HG03103 (cell line): ENCODE measurements around the gene AMOTL1.
"Not testable (repeated sequence)": the region's sequence is repeated elsewhere in the genome, so short reads cannot be mapped to it uniquely, and the experiment has no call there.

ENCODE experiments used
- ATAC-seq: cut with Tn5 transposase; IDR thresholded peaks from one replicate; pipeline ENCODE4 v1.9.1; 2021; ENCODE audit warnings: low read depth; ENCODE audit not compliant: unreplicated experiment

AMOTL1 gene

GRCh38 chr11:94910270-94910669, 142.1 kb downstream of the AMOTL1 start:
- no peak for ATAC-seq

DNA sequence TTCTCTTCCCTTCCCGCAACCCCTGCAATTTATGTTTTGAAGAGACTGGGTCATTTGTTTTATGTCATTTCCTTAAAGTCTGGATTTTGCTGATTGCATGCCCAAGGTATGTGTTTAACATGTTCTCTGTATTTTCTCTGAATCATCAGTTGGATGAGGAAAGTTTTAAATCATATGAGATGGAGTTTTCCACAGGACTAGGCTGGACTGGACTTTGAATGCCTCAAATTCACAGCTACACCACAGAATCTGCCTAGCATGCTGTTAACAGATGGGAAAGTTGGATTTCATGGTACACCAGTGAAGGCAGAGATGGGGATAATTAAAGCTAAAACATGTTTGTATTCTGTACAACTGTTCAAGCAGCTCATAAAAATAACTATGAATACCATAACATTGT, 142.6 kb downstream of the AMOTL1 start:
- no peak for ATAC-seq

DNA sequence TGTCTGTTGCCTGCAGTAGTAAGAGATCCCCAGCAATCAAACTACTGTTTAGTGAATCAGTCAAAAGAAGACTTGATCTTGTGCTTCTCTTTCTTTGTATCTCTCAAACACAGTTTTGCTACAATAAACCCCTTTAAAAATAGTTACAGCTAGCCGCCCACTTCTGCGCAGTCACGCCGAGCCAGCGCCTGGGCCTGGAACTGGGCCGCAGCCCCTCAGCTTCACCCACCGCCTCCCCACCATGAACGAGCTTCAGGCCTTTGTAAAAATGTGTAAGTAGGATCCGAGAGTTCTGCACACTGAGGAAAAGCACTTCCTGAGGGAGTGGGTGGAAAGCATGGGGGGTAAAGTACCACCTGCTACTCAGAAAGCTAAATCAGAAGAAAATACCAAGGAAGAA, 144.7 kb downstream of the AMOTL1 start:
- no peak for ATAC-seq

GRCh38 chr11:94913718-94914394, 145.7 kb downstream of the AMOTL1 start:
- not testable (repeated sequence) for ATAC-seq

DNA sequence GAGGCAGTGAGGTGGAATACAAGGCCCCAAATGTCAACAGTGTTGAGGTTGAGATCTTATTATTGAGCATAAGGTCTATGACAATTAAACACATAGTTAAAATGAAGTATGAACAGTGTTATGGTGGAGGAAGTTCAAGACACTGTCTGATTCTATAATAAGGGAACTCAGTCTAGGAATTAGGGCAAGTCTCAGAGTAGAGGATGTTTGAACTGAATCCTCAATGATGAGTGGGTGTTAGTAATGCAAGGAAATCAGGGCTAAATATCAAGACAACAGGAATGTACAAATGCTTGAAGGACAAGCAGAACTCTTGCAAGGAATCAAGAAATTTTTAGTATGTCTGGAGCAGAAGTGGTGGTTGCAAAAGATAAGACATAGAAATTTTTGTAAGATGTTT, 152.2 kb downstream of the AMOTL1 start:
- no peak for ATAC-seq

DNA sequence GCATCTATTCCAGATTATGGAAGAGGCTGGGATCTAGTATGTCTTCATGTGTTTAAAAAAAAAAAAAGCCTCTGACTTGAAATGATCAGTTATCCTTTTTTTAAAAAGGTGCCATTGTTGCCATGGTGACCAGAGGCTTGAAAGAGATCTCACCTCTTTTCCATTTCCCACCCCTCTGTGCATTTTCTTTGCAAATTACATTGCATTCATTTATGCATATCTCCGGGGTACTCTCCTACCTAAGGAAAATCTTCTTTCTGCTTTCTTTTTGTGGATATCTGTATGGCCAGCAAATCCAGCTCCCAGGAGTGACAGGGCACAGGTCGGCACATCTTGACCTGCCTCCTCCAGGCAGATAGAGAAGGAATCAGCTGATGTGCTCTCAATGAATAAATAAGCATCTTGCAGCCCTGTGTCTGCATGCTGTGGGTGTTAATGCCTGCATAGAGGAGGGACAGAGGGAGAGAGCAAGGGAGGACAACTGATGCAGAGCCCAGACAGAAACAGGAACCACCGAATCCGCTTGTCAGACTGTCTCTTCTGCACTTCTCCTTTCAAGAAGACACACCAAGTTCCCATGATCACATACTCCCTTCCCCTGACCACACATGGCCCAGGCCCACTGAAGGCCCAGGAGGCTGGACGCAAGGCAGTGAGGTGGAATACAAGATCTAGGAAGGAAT, 154.3 kb downstream of the AMOTL1 start:
- ATAC-seq: no peak

- no peak for ATAC-seq
Observed at GRCh38 chr11:94923004-94923334, 154.8 kb downstream of the AMOTL1 start.

- no peak for ATAC-seq
Observed at GRCh38 chr11:94924171-94924572, 156.0 kb downstream of the AMOTL1 start.

GRCh38 chr11:94924612-94925011, 156.5 kb downstream of the AMOTL1 start:
- no peak for ATAC-seq

DNA sequence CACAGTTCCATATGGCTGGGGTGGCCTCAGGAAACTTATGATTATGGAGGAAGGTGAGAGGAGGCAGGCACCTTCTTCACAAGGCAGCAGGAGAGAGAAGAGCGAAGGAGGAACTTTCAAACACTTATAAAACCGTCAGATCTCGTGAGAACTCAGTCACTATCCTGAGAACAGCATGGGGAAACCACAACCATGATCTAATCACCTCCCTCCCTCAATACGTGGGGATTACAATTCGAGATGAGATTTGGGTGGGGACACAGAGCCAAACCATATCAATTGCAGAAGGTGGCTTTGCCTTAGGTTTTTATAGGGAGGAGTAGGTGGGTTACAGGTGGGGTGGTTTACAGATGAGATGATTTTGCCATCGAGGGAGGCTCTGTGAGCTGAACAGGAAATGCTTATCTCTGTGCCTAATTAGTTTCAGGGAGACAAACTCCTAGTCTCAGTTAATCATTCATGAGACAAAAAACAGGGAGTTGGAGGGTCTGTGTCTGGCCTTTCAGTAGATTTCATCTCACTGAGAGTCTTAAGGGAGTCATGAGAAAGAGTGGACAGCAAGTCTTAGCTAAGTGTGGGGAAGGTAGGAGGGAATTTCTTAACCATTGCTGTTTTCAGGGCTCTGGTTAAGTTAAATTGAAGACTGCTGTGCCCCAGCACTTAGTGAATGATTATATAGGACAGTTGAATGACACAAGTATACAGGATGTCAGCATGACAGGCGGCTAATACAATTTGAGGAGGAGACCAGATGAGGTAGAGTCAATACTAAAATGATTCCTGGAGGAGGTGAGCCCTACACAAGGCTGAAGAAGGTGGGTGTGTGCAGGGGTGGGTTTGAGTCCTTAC, 157.5 kb downstream of the AMOTL1 start:
- ATAC-seq: no peak

DNA sequence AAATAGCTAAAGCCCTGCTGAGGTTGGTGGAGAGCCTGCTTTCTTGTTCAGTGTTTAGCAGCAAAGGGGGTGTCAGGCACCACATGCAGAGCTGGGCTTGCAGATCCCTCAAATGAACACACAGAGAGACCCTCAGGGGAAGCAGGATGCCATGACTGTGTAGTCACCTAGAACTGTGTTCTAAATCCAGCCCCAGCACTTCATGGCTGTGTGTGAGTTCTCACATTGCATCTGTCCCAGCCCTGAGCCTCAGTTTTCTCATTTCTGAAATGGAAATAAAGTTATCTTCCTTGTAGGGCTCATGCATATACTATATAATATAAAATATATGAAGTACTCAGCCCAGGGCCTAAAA, 158.1 kb downstream of the AMOTL1 start:
- no peak for ATAC-seq
